ENCODE measurements around the gene PVR.
"Not testable (repeated sequence)": the region's sequence is repeated elsewhere in the genome, so short reads cannot be mapped to it uniquely, and the experiment has no call there.

The PVR gene

GRCh38 chr19:44707794-44708193 is 64.1 kb downstream of the PVR start:
- TF ChIP-seq CTCF (conservative IDR thresholded peaks at IDR 0.05; ENCODE audit: low read length) = no peak
- no peak for DNase-seq (ENCODE audit: low read depth)

GRCh38 chr19:44708940-44709339 is 65.2 kb downstream of the PVR start:
- TF ChIP-seq CTCF (conservative IDR thresholded peaks at IDR 0.05; ENCODE audit: low read length) = no peak
- DNase-seq (ENCODE audit: low read depth) = no peak

More at GRCh38 chr19:44707794-44708193, 64.1 kb downstream of the PVR start:
- no peak overlapping the region for H3K4me3 ChIP-seq (ENCODE audit: low read length)

GRCh38 chr19:44709434-44710266 is 65.9 kb downstream of the PVR start:
- DNase-seq (ENCODE audit: low read depth); H3K4me3 ChIP-seq (ENCODE audit: low read length): not testable (repeated sequence)

More at GRCh38 chr19:44708940-44709339, 65.2 kb downstream of the PVR start:
- no peak overlapping the region for H3K4me3 ChIP-seq (ENCODE audit: low read length)

- no peak overlapping the region for H3K4me3 ChIP-seq (ENCODE audit: low read length)
- no peak for TF ChIP-seq CTCF (conservative IDR thresholded peaks at IDR 0.05; ENCODE audit: low read length)
- DNase-seq (ENCODE audit: low read depth) = no peak
Measured at GRCh38 chr19:44710483-44710882, 66.8 kb downstream of the PVR start.

GRCh38 chr19:44712864-44713515 is 69.3 kb downstream of the PVR start:
- no peak overlapping the region for H3K4me3 ChIP-seq (ENCODE audit: low read length)
- DNase-seq (ENCODE audit: low read depth) = no peak
- no peak for TF ChIP-seq CTCF (conservative IDR thresholded peaks at IDR 0.05; ENCODE audit: low read length)

Data from AG10803 (cell line).